K562 (cell line): ENCODE measurements around the gene CHRDL2. TPM values are rescaled to one million over a fixed set of nuclear protein-coding genes. Genes with fewer than 3 reads are reported as not detected.

Experiments
- ATF7 ChIP-seq: fragments of 450-650 bp; IDR thresholded peaks from 2 replicates; pipeline ENCODE4 v1.7.1; 2014; ENCODE audit warnings: mild to moderate bottlenecking, moderate library complexity
- CBFA2T3 ChIP-seq: fragments of 450-650 bp; IDR thresholded peaks from 2 replicates; pipeline ENCODE4 v1.6.1; 2017
- NR2C2 ChIP-seq, 2 experiments: fragments of 200-800 bp in 1 of 2; sonication (Bioruptor generic) in 1 of 2; sonication (generic) in 1 of 2; formaldehyde crosslinking in 1 of 2; IDR thresholded peaks; 2 replicates each; pipeline versions ENCODE4 v1.6.1 to v1.8.0; 2016 to 2022; ENCODE audit warnings: mild to moderate bottlenecking in 1 of 2, missing compliant biosample characterization in 1 of 2, missing genetic modification characterization in 1 of 2, missing genetic modification reagents in 1 of 2
- ZFX ChIP-seq: sonication (generic); formaldehyde crosslinking; IDR thresholded peaks from 2 replicates; pipeline ENCODE4 v1.8.0; 2022; ENCODE audit warnings: mild to moderate bottlenecking, missing genetic modification reagents, moderate library complexity
- ZNF134 ChIP-seq: fragments of 250-450 bp; sonication (Bioruptor Pico); conservative IDR thresholded peaks from 2 replicates; pipeline ENCODE4 v1.4.0; 2020
- ZSCAN32 ChIP-seq: fragments of 450-650 bp; formaldehyde crosslinking; IDR thresholded peaks from 2 replicates; pipeline ENCODE4 v1.4.0; 2020; ENCODE audit warnings: mild to moderate bottlenecking, moderate library complexity
- polyA plus RNA-seq, 8 experiments: library from polyadenylated mRNA; depleted of rRNA in 4 of 8; stranded (reverse) in 5 of 8; unstranded in 3 of 8; fragments of >200 nt; fragmentation: Nextera tagmentation in 2 of 8; fragmentation: Illumina TruSeq in 1 of 8; extraction: Ambion mirVana in 2 of 8; extraction: Trizol in 1 of 8; gene quantifications; 2 replicates each; pipeline versions ENCODE4 v1.2.1 to v1.2.3, GENCODE V29; 2011 to 2014; ENCODE audit warnings: inconsistent platforms in 1 of 8, missing spikeins in 1 of 8
- total RNA-seq, 7 experiments: library from RNA; depleted of rRNA in 6 of 7; stranded (reverse); fragments of >200 nt in 6 of 7; fragmentation: Illumina TruSeq in 2 of 7; extraction: Trizol in 2 of 7; gene quantifications; 2 replicates each; pipeline versions ENCODE4 v1.2.1 to v1.2.3, GENCODE V29; 2011 to 2021; ENCODE audit warnings: low replicate concordance in 1 of 7
- TF ChIP-seq, protein P1 (sequence below): sonication (generic); formaldehyde crosslinking; IDR thresholded peaks from 2 replicates; pipeline ENCODE4 v1.8.0; 2022; ENCODE audit warnings: mild to moderate bottlenecking, missing genetic modification reagents
- TF ChIP-seq, protein P2 (sequence below): sonication (generic); formaldehyde crosslinking; IDR thresholded peaks from 2 replicates; pipeline ENCODE4 v1.8.0; 2022; ENCODE audit warnings: mild to moderate bottlenecking, missing genetic modification reagents

Gene CHRDL2
- total and polyA plus RNA-seq, 9 of the 15 experiments (the other 6 are each of a cell fraction or from before 2014, with no cell fraction given): not detected

DNA sequence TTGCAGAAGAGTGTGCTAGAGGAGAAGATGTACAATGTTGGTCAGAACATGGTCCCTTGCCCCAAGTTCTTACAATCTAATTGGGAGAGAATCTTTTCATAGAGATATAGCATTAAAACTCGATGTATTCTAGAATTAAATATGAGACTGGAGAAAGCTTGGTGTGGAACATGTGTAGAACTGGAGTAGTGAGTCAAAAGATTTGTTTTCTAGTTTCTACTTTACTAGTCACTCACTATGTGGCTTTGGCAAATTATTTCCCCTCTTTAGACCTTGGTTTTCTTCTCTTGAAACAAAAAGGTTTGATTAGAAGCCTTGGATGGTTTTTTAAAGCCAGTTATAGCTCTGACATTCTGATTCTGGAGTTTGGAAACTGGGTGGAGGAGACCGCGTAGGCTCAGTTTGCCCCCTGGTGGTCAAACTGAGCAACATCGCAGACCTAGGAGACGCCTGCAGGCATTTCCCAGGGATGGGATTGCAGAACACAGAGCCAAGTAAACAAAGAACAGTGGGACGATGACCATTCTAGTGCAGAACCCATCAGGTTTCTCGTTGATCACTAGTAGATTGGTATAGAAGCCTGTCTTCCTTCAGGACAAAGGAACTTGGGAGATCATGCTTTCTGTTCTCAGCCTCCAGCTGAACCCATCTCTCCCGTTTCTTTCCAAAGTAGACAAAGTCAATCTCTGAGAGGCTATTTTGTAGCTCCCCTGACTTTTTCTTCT is 8.5 kb upstream of the CHRDL2 start (continued):
- TF ChIP-seq, protein P1, sequence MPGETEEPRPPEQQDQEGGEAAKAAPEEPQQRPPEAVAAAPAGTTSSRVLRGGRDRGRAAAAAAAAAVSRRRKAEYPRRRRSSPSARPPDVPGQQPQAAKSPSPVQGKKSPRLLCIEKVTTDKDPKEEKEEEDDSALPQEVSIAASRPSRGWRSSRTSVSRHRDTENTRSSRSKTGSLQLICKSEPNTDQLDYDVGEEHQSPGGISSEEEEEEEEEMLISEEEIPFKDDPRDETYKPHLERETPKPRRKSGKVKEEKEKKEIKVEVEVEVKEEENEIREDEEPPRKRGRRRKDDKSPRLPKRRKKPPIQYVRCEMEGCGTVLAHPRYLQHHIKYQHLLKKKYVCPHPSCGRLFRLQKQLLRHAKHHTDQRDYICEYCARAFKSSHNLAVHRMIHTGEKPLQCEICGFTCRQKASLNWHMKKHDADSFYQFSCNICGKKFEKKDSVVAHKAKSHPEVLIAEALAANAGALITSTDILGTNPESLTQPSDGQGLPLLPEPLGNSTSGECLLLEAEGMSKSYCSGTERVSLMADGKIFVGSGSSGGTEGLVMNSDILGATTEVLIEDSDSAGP (CRISPR knock-in tag): no peak
- peak; percentile 29; the same call in 1 of the 2 replicates for TF ChIP-seq ATF7
- 0 out of 2 replicates have a peak, but pooled peaks have one; percentile 27 for TF ChIP-seq NR2C2 (CRISPR knock-in tag; IDR thresholded peaks at IDR 0.05)
- no peak for TF ChIP-seq NR2C2 (tag; IDR thresholded peaks at IDR 0.05)
- TF ChIP-seq CBFA2T3: no peak
- no peak for TF ChIP-seq ZFX (CRISPR knock-in tag)
- no peak for TF ChIP-seq ZNF134 (CRISPR knock-in tag)
- TF ChIP-seq, protein P2, sequence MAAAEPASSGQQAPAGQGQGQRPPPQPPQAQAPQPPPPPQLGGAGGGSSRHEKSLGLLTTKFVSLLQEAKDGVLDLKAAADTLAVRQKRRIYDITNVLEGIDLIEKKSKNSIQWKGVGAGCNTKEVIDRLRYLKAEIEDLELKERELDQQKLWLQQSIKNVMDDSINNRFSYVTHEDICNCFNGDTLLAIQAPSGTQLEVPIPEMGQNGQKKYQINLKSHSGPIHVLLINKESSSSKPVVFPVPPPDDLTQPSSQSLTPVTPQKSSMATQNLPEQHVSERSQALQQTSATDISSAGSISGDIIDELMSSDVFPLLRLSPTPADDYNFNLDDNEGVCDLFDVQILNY: no peak
- TF ChIP-seq ZSCAN32 (CRISPR knock-in tag): no peak
- TF ChIP-seq, all 486 proteins: peak for 14
